ENCODE measurements around the gene CD109. TPM values are rescaled to one million over a fixed set of nuclear protein-coding genes. Genes with fewer than 3 reads are reported as not detected.

The CD109 gene
- total RNA-seq, 1 donor from 2014 or later = 60.2 TPM

DNA sequence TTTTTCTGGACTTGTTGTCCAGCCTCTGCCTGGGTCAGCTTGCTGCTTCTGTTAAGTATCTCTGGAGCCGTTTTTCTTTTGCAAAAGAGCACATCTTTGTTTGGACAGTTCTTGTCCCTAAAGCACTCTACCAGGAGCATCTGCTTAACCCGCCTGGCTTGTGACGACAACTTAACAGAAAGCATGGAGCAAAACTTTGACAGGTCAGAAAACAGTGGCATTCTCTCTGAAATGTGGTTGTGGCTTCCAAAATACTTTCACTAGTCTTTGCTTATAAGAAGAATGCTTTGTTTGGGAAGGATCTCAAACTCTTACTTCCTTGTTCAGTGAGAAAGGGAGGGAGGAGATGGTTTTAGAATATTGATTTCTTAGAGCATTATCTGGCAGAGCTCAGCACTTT is 47.6 kb downstream of the CD109 start:
- Mint-ChIP-seq H3K27me3 (ENCODE audit: unreplicated experiment) (no peaks in the 10 kb centered on the region), H3K36me3 (ENCODE audit: low read depth, unreplicated experiment) (peaks cover 4% of the 10 kb centered on the region), H3K4me1 (ENCODE audit: unreplicated experiment) (no peaks in the 10 kb centered on the region), H3K9me3 (ENCODE audit: unreplicated experiment) (no peaks in the 10 kb centered on the region), H3K4me3 (ENCODE audit: unreplicated experiment) (no peak overlapping the region), H3K27ac (ENCODE audit: unreplicated experiment) (no peak overlapping the region)
- no peak for DNase-seq (ENCODE audit: low spot score)
- TF ChIP-seq, protein P1, sequence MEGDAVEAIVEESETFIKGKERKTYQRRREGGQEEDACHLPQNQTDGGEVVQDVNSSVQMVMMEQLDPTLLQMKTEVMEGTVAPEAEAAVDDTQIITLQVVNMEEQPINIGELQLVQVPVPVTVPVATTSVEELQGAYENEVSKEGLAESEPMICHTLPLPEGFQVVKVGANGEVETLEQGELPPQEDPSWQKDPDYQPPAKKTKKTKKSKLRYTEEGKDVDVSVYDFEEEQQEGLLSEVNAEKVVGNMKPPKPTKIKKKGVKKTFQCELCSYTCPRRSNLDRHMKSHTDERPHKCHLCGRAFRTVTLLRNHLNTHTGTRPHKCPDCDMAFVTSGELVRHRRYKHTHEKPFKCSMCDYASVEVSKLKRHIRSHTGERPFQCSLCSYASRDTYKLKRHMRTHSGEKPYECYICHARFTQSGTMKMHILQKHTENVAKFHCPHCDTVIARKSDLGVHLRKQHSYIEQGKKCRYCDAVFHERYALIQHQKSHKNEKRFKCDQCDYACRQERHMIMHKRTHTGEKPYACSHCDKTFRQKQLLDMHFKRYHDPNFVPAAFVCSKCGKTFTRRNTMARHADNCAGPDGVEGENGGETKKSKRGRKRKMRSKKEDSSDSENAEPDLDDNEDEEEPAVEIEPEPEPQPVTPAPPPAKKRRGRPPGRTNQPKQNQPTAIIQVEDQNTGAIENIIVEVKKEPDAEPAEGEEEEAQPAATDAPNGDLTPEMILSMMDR (IDR thresholded peaks at IDR 0.05; ENCODE audit: unreplicated experiment) = no peak

DNA sequence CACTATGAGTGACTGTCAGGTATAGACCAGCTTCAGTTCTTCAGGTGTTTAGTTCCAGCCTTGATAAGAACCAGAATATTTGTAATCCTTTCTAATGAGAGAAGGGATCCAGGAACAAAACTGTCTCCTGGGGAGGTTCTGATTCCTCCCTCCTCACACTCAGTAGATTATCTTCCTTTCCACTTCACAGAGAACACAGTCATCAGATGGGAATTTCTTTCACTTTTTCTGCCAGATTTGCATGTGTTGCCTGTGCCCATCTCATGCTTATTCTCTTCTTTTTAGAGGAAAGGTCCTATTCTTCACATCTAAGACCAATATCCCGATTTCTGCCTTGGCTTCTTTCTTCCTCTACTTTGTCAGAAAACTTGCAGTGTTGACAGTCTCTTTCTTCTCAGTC is 50.8 kb downstream of the CD109 start:
- TF ChIP-seq, protein P1 (IDR thresholded peaks at IDR 0.05; ENCODE audit: unreplicated experiment) = no peak
- H3K27ac Mint-ChIP-seq (ENCODE audit: unreplicated experiment) = no peak overlapping the region
- H3K36me3 Mint-ChIP-seq (ENCODE audit: low read depth, unreplicated experiment) = peaks cover 4% of the 10 kb centered on the region
- no peaks in the 10 kb centered on the region for H3K27me3 Mint-ChIP-seq (ENCODE audit: unreplicated experiment)
- H3K4me1 Mint-ChIP-seq (ENCODE audit: unreplicated experiment) = no peaks in the 10 kb centered on the region
- no peaks in the 10 kb centered on the region for H3K9me3 Mint-ChIP-seq (ENCODE audit: unreplicated experiment)
- no peak overlapping the region for H3K4me3 Mint-ChIP-seq (ENCODE audit: unreplicated experiment)
- no peak for DNase-seq (ENCODE audit: low spot score)

DNA sequence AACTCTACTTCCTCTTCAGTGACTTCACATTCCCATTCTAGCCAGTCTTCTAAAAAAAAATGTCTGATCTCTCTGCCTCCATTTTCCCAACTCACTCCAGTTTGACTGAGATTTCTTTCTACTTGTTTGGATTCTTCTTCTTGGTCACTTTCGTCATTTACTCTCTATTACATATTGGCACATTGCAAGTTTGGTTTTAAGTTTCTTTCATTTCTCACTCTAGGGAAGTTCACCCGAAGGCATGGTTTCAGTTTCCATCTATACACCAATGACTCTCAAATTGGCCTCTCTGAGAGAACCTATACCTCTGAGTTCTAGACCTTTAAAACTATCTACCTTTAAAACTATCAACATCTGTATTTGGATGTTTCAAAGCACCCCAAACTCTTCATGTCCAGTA is 51.3 kb downstream of the CD109 start:
- Mint-ChIP-seq H3K9me3 (ENCODE audit: unreplicated experiment) (no peaks in the 10 kb centered on the region), H3K4me1 (ENCODE audit: unreplicated experiment) (no peaks in the 10 kb centered on the region), H3K36me3 (ENCODE audit: low read depth, unreplicated experiment) (peaks cover 4% of the 10 kb centered on the region), H3K27me3 (ENCODE audit: unreplicated experiment) (no peaks in the 10 kb centered on the region), H3K27ac (ENCODE audit: unreplicated experiment) (no peak overlapping the region), H3K4me3 (ENCODE audit: unreplicated experiment) (no peak overlapping the region)
- no peak for DNase-seq (ENCODE audit: low spot score)
- TF ChIP-seq, protein P1 (IDR thresholded peaks at IDR 0.05; ENCODE audit: unreplicated experiment) = no peak

DNA sequence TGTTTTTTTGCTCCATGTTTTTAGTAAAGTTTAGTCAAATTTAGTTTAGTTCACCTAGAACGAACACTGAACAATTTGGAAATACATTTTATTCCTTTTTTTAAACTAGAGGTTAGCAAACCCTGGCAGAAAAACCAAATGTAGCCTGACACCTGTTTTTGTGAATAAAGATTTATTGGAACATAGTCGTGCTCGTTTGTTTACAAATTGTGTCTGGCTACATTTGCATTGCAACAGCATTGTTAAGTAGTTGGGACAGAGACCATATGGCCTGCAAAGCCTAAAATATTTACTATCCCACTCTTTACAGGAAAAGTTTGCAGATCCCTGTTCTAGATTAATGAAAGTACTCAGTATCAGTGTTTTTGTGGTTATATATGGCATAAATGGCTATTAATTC is 56.9 kb downstream of the CD109 start:
- Mint-ChIP-seq H3K36me3 (ENCODE audit: low read depth, unreplicated experiment) (no peaks in the 10 kb centered on the region), H3K9me3 (ENCODE audit: unreplicated experiment) (no peaks in the 10 kb centered on the region), H3K4me1 (ENCODE audit: unreplicated experiment) (peaks cover 8% of the 10 kb centered on the region), H3K4me3 (ENCODE audit: unreplicated experiment) (no peak overlapping the region), H3K27ac (ENCODE audit: unreplicated experiment) (no peak overlapping the region), H3K27me3 (ENCODE audit: unreplicated experiment) (no peaks in the 10 kb centered on the region)
- TF ChIP-seq, protein P1 (IDR thresholded peaks at IDR 0.05; ENCODE audit: unreplicated experiment) = no peak
- DNase-seq (ENCODE audit: low spot score) = no peak

DNA sequence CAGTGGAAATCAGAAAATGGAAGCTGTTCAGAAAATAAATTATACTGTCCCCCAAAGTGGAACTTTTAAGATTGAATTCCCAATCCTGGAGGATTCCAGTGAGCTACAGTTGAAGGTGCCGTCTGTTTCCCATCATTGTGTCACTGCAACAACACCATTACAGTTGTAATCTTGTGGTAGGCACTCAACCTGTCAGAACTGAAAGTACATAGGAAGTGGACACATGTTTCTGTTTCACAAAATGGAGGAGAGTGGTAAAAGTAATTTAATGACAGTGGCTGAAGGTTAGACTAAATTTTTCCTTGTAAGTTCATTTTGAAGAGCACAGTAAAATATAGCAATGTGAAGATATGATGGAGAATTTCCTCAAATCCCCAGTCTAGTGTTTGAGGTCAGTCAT is 70.0 kb downstream of the CD109 start:
- Mint-ChIP-seq H3K27ac (ENCODE audit: unreplicated experiment) (no peak overlapping the region), H3K36me3 (ENCODE audit: low read depth, unreplicated experiment) (peaks cover 27% of the 10 kb centered on the region), H3K27me3 (ENCODE audit: unreplicated experiment) (peaks cover 3% of the 10 kb centered on the region), H3K4me1 (ENCODE audit: unreplicated experiment) (peaks cover 9% of the 10 kb centered on the region), H3K9me3 (ENCODE audit: unreplicated experiment) (no peaks in the 10 kb centered on the region), H3K4me3 (ENCODE audit: unreplicated experiment) (no peak overlapping the region)
- TF ChIP-seq, protein P1 (IDR thresholded peaks at IDR 0.05; ENCODE audit: unreplicated experiment) = no peak
- DNase-seq (ENCODE audit: low spot score) = no peak
